Adrenal gland (tissue), 12 donors: Measurements from ENCODE around the gene NPY4R. TPM values are rescaled to one million over a fixed set of nuclear protein-coding genes. Genes with fewer than 3 reads are reported as not detected.
A peak's percentile ranks its signal among the peaks of the same experiment; 100 is the strongest.
"Not testable (repeated sequence)": the region's sequence is repeated elsewhere in the genome, so short reads cannot be mapped to it uniquely, and the experiment has no call there.

Source experiments
- DNase-seq, 7 donors: peaks; one replicate each; pipeline ENCODE4 v3.0.0-alpha.2; 2019 to 2020
- H3K27ac ChIP-seq, 5 donors: fragments of 200-600 bp; sonication (generic) in 4 of 5; 1 replicate in 3 of 5; 2 replicates in 2 of 5; pipeline versions ENCODE4 v1.5.1 to v1.8.0; 2016 to 2020; ENCODE audit warnings: mild to moderate bottlenecking in 1 of 5
- H3K27me3 ChIP-seq: fragments of 200-600 bp; 2 replicates; pipeline ENCODE4 v1.8.0; 2021
- H3K36me3 ChIP-seq, 2 donors: fragments of 200-600 bp; replicated peaks in 1 of 2; 1 replicate in 1 of 2; 2 replicates in 1 of 2; pipeline versions ENCODE4 v1.5.1 to v1.8.0; 2018 to 2022
- H3K4me1 ChIP-seq, 2 donors: fragments of 200-600 bp; replicated peaks in 1 of 2; 1 replicate in 1 of 2; 2 replicates in 1 of 2; pipeline versions ENCODE4 v1.5.1 to v1.8.0; 2018 to 2021
- H3K4me3 ChIP-seq, 4 donors: fragments of 200-600 bp; sonication (generic) in 3 of 4; one replicate each; pipeline ENCODE4 v1.5.1; 2016 to 2018
- H3K9me3 ChIP-seq, 3 donors: fragments of 200-600 bp; sonication (generic) in 1 of 3; replicated peaks in 1 of 3; 1 replicate in 2 of 3; 2 replicates in 1 of 3; pipeline versions ENCODE4 v1.5.1 to v1.8.0; 2016 to 2021
- WGBS, 4 donors: extraction: QIAGEN DNeasy Blood & Tissue Kit in 2 of 4; methylation state at CpG; one replicate each; pipeline versions ENCODE4 v1.1.5 to v1.1.7; 2013 to 2017; 5-methylcytosine and 5-hydroxymethylcytosine counted together
- intact Hi-C, 2 donors: fragments of 100-400 bp; cut with DNase I; formaldehyde crosslinking; loops; one replicate each; pipeline versions ENCODE4 v1.14.1 to v1.15.0; 2022 to 2023
- polyA plus RNA-seq, 3 donors: library from polyadenylated mRNA; stranded (reverse); fragments of 200-250 nt in 2 of 3; fragments of 350-450 nt in 1 of 3; fragmentation: Illumina TruSeq in 1 of 3; extraction: RNeasy Lipid Tissue Mini Kit (QIAGEN cat#74804) in 1 of 3; gene quantifications; one replicate each; pipeline ENCODE4 v1.2.3, GENCODE V29; 2013 to 2014
- total RNA-seq, 9 donors: library from RNA; depleted of rRNA in 4 of 9; stranded (reverse); fragments of >200 nt in 4 of 9; fragments of 120-200 nt in 1 of 9; fragmentation: NEBNext Ultra II Directional in 1 of 9; extraction: Animal tissue kit (Norgen Biotek cat#: 25700) in 1 of 9; gene quantifications; one replicate each; pipeline versions ENCODE4 v1.1.0 to v1.2.4, GENCODE V29; 2013 to 2023
- TF ChIP-seq, protein P1 (sequence below), 6 experiments: fragments of 450-650 bp in 4 of 6; fragments of 200-600 bp in 2 of 6; sonication (generic) in 1 of 6; IDR thresholded peaks; 1 replicate in 5 of 6; 2 replicates in 1 of 6; pipeline versions ENCODE4 v1.5.1 to v1.8.0; 2016 to 2021; ENCODE audit warnings: antibody characterized with exemption in 6 of 6, mild to moderate bottlenecking in 2 of 6, moderate library complexity in 1 of 6
- donor health status: healthy with polysubstance abuse.
- donor health status: Bipolar disorder and iron deficiency.
- donor health status: DM: yes; HTN: yes; CAD: no.
- donor health status: DM: no; HTN: no; CAD: no.
- donor health status: DM: no; HTN: no; CAD: no.
- donor health status: DM: yes; HTN: yes; CAD: no.

Gene NPY4R
- total and polyA plus RNA-seq, 12 donors: 0.11 to 0.30 (median 0.21) TPM; not detected in 8

DNA sequence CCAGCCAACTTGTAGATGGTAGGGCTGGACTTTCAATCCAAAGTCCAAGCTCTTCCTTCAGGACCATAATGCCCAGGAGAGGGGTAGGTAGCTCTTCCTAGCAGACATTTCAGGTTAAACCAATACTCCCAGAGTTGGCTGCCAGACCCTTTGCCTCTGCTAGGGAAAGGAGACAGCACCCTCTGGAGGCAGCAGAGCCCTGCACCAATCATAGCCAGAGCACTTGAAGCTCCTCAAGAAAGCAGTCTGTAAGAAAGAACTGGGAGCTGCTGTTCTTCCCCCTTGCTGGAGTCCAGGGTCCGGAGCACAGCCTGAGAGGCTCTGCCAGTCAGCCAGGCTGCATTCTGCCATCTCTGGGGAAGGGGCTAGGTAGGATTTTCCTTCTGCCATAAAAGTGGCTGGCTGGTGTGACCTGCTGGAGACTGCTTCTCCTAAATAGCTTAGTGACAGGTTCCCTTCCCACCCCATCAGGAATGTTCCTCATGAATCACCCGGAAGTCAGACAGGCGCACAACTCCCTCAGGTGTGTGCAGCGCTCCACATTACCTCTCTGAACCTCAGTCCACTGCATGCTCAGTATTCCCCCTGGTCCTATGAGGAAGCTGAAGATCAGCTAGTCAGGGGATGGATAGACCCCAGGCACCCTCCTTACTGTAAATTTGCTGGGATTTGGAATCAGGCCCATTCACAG is 2.5 kb upstream of the NPY4R start:
- H3K27ac ChIP-seq, H3K27me3 ChIP-seq, H3K4me3 ChIP-seq, H3K4me1 ChIP-seq, H3K36me3 ChIP-seq, intact Hi-C loops, H3K9me3 ChIP-seq: not testable (repeated sequence)
- peak in 5 of 7 donors; percentile 4 to 56 (median 18) for DNase-seq
- TF ChIP-seq, protein P1, sequence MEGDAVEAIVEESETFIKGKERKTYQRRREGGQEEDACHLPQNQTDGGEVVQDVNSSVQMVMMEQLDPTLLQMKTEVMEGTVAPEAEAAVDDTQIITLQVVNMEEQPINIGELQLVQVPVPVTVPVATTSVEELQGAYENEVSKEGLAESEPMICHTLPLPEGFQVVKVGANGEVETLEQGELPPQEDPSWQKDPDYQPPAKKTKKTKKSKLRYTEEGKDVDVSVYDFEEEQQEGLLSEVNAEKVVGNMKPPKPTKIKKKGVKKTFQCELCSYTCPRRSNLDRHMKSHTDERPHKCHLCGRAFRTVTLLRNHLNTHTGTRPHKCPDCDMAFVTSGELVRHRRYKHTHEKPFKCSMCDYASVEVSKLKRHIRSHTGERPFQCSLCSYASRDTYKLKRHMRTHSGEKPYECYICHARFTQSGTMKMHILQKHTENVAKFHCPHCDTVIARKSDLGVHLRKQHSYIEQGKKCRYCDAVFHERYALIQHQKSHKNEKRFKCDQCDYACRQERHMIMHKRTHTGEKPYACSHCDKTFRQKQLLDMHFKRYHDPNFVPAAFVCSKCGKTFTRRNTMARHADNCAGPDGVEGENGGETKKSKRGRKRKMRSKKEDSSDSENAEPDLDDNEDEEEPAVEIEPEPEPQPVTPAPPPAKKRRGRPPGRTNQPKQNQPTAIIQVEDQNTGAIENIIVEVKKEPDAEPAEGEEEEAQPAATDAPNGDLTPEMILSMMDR (IDR thresholded peaks at IDR 0.05): peak in 1 of 6 experiments; percentile 47
- 33% methylated on average over 1 of the region's 4 CpGs; no CpG with 5 or more reads in 3 of the 4 donors for WGBS, 4 donors

DNA sequence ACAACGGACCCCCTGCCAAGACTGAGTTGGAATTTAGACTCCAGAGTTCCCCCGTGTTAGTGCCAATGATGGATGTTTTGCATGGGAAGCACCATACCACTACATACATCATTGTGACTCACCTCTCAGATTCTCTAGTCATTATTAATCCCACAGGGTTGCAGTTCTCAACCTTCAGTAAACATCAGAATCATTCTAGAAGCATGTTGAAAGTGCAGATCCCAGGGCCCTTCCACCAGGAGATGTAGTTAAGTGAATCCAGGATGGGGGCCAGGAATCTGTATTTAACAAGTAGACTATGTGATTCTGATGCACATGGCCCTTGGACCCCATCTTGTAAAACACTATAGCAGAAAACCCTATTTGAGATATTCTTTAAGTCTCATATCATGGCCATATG is 2.1 kb downstream of the NPY4R start:
- H3K9me3 ChIP-seq, H3K36me3 ChIP-seq, intact Hi-C loops, H3K27me3 ChIP-seq, DNase-seq, H3K27ac ChIP-seq, H3K4me1 ChIP-seq, H3K4me3 ChIP-seq: not testable (repeated sequence)
- no CpG with 5 or more reads among the region's 2 CpGs for WGBS, 4 donors

DNA sequence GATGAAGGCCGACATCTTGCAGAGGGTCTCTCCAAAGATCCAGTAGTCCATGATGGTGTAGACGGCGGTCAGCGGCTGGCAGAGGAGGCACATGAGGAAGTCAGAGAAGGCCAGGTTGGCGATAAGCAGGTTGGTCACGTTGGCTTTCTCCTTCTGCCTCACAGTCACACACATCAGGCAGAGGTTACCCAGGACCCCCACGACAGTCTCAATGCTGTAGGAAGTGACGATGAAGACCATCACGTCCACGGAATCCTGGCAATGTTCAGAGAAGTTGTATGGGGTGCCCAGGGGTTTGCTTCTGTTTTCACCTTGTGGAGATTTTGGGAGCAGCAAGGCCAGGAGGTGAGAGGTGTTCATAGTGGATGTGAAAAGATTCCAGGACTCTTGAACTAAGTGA is 3.5 kb downstream of the NPY4R start:
- H3K36me3 ChIP-seq, H3K27me3 ChIP-seq, DNase-seq, H3K4me3 ChIP-seq, H3K9me3 ChIP-seq, intact Hi-C loops, H3K27ac ChIP-seq, H3K4me1 ChIP-seq: not testable (repeated sequence)
- whole genome bisulfite sequencing, 4 donors: 80 to 94% (median 92%) methylated on average over 1 to 6 of the region's 10 CpGs

DNA sequence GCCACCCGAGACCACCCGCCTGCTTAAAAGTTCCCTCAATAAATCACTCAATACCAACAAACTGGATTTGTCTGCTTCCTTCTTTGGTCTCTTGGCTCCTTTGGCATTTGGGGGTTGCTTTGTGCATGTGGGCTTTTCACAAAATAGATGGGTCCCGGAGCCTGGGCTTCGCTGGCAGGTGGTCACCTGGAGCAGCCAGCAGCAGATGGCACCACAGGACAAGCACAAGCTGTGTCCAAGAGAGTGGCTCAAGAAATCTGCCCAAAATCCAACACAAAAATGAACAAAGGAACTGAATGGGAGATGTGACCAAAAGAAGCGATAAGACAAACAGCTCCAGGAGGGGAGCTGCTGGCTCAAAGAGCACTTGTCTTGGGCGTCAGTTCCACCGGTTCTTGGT is 6.2 kb downstream of the NPY4R start:
- intact Hi-C loops, H3K4me3 ChIP-seq, H3K36me3 ChIP-seq, H3K4me1 ChIP-seq, H3K27ac ChIP-seq, H3K27me3 ChIP-seq, H3K9me3 ChIP-seq, DNase-seq: not testable (repeated sequence)
- WGBS, 4 donors: 100% methylated on average over 2 of the region's 7 CpGs; no CpG with 5 or more reads in 3 of the 4 donors

DNA sequence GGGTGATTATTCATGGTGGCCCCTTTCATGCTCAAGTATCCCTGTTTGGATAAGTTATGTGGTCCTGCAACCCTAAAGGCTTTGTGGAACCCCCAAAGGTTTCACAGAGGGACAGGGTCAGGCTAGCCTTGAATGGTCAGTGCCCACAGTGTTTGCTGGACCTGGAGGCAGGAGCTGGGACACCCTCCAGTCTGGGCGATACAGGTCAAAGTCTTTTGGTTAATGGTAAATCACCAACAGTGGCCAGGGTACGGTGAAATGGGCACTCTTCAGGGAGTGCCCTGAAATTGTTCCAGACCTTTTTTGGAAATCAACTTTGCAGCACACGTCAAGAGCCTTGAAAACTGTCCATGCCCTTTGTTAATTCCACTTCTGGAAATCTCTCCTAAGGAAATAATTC is 8.7 kb downstream of the NPY4R start:
- H3K9me3 ChIP-seq, H3K27ac ChIP-seq, intact Hi-C loops, H3K4me3 ChIP-seq, H3K4me1 ChIP-seq, DNase-seq, H3K36me3 ChIP-seq, H3K27me3 ChIP-seq: not testable (repeated sequence)
- WGBS, 4 donors: no CpG with 5 or more reads among the region's 3 CpGs

DNA sequence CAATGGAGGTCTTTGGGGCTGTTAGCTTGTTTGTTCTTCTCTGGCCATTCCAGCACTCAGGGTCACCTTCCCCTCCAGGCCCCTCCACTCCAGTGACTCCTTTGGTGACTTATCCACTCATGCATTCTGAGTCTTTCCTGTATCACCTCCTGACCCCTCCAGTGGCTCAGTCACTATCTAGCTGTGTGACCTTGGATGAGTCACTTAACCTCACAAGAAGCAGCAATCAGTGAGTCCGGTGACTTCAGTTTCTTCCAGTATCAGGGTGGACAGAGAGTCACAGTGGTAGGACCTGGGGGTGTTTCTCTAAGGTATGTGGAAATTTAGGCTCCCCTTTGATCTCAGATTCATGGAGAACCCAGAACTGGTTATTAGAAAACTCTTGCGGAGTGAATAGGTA is 9.8 kb downstream of the NPY4R start:
- H3K4me1 ChIP-seq, H3K4me3 ChIP-seq, H3K9me3 ChIP-seq, DNase-seq, H3K27me3 ChIP-seq, H3K27ac ChIP-seq, H3K36me3 ChIP-seq, intact Hi-C loops: not testable (repeated sequence)
- WGBS, 4 donors: no CpG with 5 or more reads among the region's 2 CpGs

DNA sequence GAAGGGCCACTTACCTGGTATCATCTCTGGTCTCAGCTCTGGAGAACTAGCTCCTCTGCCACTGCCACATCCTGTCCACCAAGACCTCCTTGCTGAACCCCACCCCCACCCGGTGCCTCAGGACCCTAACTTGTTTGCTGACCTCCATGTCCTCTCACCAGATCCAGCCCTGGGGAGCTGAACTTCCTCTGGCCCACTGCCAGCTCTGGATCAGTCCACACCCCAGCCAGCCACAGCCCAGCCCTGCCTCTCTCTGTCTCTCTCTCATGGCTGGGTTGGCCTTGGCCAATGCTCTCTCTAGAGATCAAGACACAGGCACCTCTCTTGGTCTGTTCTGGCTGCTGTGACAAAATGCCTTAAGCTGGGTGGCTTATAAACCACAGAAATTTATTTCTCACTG is 14.4 kb downstream of the NPY4R start:
- H3K36me3 ChIP-seq, H3K4me3 ChIP-seq, H3K9me3 ChIP-seq, H3K27ac ChIP-seq, H3K27me3 ChIP-seq, intact Hi-C loops, H3K4me1 ChIP-seq: not testable (repeated sequence)
- WGBS, 4 donors: 85 to 90% methylated on average over 1 of the region's 1 CpG; no CpG with 5 or more reads in 2 of the 4 donors
- peak in 1 of 7 donors; percentile 23 for DNase-seq

DNA sequence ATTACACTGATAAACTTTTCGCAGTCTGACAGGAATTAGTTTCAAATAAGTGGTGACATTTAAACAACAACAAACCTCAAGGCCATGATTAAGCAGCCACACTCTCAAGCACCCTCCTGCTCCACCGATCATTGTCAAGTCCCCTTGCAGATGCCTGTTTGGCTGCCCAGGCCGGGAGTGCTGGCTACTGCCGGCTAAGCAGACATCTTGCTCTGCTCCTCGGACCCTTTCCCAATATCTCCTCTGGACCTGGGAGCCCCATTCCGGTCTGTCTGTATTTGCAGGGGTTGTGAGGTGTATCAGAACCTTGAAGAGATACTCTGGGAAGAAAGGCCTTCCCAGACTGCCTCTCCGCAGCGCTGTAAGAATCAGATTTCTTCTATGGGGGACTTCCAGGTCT is 14.9 kb downstream of the NPY4R start:
- H3K27me3 ChIP-seq, H3K27ac ChIP-seq, H3K36me3 ChIP-seq, H3K9me3 ChIP-seq, H3K4me3 ChIP-seq, intact Hi-C loops, H3K4me1 ChIP-seq: not testable (repeated sequence)
- peak in 3 of 7 donors; percentile 13 to 22 (median 19) for DNase-seq
- 75 to 88% (median 85%) methylated on average over 6 to 7 of the region's 8 CpGs for WGBS, 4 donors

DNA sequence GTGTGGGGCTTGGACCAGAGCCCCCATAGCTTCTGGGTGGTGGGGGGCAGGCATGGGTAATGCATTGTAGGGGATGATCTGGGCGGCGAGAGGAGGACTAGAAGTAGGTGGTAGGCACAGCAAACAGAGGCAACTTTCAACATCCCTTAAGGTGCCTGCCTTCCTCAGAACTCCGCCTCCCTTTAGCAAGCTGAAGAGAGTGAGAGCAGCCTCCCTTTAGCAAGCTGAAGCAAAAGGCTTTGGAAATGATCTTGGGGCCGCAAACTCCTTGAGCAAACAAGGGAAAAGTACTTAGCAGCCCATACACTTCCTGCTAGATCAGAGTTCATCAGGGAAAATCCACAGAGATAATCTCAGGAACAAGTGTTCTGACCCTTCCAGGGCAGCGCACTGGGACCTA is 18.3 kb downstream of the NPY4R start:
- WGBS, 4 donors: 98 to 100% (median 100%) methylated on average over 1 to 3 of the region's 5 CpGs; no CpG with 5 or more reads in 1 of the 4 donors
- not testable (repeated sequence) for H3K4me1 ChIP-seq

DNA sequence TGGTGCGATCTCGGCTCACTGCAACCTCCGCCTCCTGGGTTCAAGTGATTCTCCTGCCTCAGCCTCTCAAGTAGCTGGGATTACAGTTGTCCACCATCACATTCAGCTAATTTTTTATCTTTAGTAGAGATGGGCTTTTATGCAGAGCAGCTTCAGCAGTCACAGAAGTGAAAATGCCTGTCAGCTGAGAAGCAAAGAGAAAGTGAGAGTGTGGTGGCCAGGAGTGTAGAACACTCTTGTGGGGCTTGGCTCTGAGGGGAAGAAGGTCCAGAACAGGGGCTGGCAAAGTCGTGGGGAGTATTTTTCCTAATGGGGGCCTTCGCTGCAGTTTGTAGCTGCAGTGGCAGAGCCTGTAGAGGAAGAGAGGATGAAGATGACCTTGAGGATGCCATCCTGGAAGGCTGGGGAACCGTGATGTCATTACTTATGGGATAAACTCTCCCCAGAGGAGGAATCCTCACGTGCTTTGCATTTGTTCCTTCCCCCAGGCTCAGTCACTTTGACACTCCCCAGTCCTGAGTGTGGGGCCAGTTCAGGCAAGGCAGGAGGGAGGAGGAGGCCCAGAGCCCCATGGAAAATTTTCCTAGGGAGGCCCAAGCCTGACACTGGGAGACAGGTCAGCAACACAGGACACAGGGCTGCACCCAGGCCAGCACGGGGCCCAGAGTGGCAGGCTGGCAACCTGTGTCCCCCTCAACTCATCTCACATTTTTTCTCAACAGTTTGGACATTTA is 20.2 kb downstream of the NPY4R start:
- intact Hi-C loops, H3K4me3 ChIP-seq, H3K4me1 ChIP-seq, DNase-seq, H3K36me3 ChIP-seq, H3K27ac ChIP-seq, H3K9me3 ChIP-seq, H3K27me3 ChIP-seq: not testable (repeated sequence)
- WGBS, 4 donors: 92 to 100% (median 96%) methylated on average over 2 to 3 of the region's 8 CpGs

More for the DNA sequence above, 18.3 kb downstream of the NPY4R start:
- intact Hi-C loops, H3K4me3 ChIP-seq, H3K36me3 ChIP-seq, H3K9me3 ChIP-seq, DNase-seq, H3K27ac ChIP-seq, H3K27me3 ChIP-seq: not testable (repeated sequence)
